ENCODE measurements around the gene CHPF2.

CHPF2 gene, protein sequence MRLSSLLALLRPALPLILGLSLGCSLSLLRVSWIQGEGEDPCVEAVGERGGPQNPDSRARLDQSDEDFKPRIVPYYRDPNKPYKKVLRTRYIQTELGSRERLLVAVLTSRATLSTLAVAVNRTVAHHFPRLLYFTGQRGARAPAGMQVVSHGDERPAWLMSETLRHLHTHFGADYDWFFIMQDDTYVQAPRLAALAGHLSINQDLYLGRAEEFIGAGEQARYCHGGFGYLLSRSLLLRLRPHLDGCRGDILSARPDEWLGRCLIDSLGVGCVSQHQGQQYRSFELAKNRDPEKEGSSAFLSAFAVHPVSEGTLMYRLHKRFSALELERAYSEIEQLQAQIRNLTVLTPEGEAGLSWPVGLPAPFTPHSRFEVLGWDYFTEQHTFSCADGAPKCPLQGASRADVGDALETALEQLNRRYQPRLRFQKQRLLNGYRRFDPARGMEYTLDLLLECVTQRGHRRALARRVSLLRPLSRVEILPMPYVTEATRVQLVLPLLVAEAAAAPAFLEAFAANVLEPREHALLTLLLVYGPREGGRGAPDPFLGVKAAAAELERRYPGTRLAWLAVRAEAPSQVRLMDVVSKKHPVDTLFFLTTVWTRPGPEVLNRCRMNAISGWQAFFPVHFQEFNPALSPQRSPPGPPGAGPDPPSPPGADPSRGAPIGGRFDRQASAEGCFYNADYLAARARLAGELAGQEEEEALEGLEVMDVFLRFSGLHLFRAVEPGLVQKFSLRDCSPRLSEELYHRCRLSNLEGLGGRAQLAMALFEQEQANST

GRCh38 chr7:151232091-151232916 lies at the start of gene CHPF2:
CHPF2 (plus strand) TSS chr7:151232483; CDS start chr7:151234012, 1,529 bp downstream.
- DNase-seq (ENCODE audit: low read depth in 2 of 3, low spot score in 2 of 3) = peak; percentile 81 to 90 (median 86)

DNA sequence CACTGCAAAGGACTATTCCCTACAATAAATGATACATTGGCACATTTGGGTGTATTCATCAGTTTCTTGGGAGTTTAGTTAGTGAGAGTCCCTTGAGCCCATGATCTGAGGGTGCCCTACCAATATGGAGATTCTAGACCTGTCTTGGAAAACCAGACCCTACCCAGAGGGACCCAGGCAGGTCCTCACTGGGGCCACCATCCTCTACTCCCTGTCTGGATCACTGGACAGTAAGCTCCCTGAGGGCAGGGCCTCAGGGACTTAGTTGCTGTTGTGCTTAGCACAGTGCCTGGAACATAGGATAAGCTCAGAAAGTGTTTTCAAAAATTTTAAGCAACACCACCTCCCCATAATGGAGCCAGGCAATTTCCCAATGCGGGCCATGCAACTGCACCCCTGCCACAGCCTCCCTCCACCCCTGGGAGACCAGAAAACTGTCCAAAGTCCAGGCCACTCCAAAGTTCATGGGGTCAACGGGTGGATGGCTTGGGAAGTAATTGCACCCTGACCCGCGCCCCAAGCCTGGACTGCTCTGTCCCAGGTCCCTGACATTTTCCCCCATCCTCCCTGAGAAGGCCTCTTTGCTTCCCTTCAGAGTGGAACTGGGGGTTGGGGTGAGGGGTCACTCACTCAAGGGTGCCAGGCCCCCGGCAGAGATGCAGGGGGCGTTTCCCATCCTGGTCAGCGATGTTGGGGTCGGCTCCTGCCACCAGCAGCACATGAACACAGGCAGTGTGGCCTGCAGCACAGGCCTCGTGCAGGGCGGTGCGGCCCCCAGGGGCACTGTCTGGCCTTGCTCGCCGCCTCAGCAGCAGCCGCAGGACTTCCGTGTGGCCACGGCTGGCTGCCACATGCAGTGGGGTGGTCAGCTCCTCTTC lies 46.3 kb upstream of the CHPF2 start:
- DNase-seq (ENCODE audit: low read depth in 2 of 3, low spot score in 2 of 3) = no peak

GRCh38 chr7:151186640-151187408 lies 45.5 kb upstream of the CHPF2 start, which contains the start of gene ASB10:
ASB10 (minus strand) TSS chr7:151187250; CDS start chr7:151187130, 120 bp downstream.
- DNase-seq (ENCODE audit: low read depth in 2 of 3, low spot score in 2 of 3) = no peak

DNA sequence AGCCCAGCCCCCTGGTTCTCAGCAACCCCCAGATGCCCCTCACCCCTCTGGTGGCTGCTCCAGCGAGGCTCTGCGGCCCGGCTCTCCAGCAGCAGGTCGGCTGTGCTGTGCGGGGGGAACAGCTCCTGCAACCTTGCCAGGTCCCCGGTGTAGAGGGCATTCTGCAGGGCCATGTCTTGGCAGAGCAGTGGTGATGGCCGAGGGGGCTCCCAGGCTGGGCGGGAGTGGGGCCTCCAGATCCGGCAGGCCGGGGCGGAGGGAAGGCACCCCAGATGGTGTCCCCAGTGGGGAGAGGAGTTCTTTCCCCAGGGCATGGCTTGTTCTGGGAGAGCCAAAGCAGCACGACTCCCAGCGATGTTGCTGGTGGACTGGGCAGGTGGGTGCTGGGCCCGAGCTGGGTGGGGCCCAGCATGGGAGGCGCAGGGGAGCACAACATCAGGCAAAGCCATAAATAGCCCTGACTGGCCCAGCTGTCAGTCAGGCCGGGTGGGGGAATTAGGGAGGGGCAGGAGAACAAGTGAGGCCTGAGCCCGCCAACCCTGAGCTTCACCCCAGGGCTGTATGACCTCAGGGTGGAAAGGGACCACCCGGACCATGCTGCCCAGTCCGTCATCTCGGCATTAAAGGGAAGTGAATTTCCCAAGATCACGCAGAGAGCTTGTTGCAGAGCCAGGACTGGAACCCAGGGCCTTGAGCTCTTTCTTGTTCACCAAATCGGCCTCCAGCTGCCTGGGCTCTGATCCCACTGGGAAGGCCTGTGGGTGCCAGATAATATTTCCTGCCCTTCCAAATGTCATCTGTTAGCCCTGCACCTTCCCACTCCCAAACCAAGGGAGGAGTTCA lies 44.7 kb upstream of the CHPF2 start:
- no peak for DNase-seq (ENCODE audit: low read depth in 2 of 3, low spot score in 2 of 3)

GRCh38 chr7:151188252-151188542 lies 44.1 kb upstream of the CHPF2 start:
- DNase-seq (ENCODE audit: low read depth in 2 of 3, low spot score in 2 of 3) = no peak

GRCh38 chr7:151189038-151189437 lies 43.2 kb upstream of the CHPF2 start:
- no peak for DNase-seq (ENCODE audit: low read depth in 2 of 3, low spot score in 2 of 3)

DNA sequence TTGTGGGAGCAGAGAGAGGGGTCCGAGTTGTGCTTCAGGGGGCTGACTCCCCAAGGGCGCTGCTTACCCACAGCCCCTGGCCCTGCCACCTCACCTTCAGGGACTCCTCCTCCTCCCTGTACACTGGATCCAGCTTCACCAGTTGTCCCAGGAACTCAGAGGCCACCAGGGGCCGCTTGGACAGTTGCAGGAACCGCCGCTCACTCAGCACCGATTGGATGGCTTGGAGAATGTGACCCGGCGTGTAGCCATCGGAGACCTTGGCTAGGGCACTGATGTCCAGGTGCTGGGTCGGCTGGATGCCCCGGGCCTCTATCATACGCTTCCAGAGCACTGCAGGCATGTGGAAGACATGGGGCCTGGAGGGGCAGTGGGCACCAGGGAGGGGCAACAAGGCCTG lies 40.7 kb upstream of the CHPF2 start:
- no peak for DNase-seq (ENCODE audit: low read depth in 2 of 3, low spot score in 2 of 3)

- no peak for DNase-seq (ENCODE audit: low read depth in 2 of 3, low spot score in 2 of 3)
Measured at GRCh38 chr7:151192002-151192539, 40.2 kb upstream of the CHPF2 start.

GRCh38 chr7:151193203-151193978 lies 38.9 kb upstream of the CHPF2 start:
- DNase-seq (ENCODE audit: low read depth in 2 of 3, low spot score in 2 of 3) = no peak

DNA sequence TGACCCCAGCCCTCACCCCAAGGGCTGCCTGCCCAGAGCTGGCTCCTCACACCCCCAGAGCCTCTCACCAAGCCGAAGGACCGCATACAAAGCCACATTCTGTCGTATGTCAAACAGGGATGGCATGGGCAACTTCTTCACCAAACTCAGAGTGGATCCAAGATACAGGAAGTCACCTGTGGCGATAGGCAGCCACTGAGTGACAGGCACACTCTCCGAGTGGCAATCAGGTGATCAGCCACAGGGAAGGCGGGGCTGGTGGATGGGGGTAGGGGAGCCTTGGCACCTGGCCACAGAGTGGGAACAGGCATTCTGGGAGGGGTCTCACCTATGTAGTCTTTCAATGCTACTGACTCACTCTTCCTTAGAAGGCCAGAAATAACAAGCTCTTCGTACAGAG lies 38.1 kb upstream of the CHPF2 start:
- no peak for DNase-seq (ENCODE audit: low read depth in 2 of 3, low spot score in 2 of 3)

GRCh38 chr7:151195616-151196450 lies 36.5 kb upstream of the CHPF2 start:
- no peak for DNase-seq (ENCODE audit: low read depth in 2 of 3, low spot score in 2 of 3)

GRCh38 chr7:151197932-151198331 lies 34.4 kb upstream of the CHPF2 start:
- DNase-seq (ENCODE audit: low read depth in 2 of 3, low spot score in 2 of 3) = no peak

- DNase-seq (ENCODE audit: low read depth in 2 of 3, low spot score in 2 of 3) = no peak
Measured at GRCh38 chr7:151198945-151199848, 33.1 kb upstream of the CHPF2 start.

- DNase-seq (ENCODE audit: low read depth in 2 of 3, low spot score in 2 of 3) = no peak
Measured at GRCh38 chr7:151201344-151201743, 30.9 kb upstream of the CHPF2 start.

DNA sequence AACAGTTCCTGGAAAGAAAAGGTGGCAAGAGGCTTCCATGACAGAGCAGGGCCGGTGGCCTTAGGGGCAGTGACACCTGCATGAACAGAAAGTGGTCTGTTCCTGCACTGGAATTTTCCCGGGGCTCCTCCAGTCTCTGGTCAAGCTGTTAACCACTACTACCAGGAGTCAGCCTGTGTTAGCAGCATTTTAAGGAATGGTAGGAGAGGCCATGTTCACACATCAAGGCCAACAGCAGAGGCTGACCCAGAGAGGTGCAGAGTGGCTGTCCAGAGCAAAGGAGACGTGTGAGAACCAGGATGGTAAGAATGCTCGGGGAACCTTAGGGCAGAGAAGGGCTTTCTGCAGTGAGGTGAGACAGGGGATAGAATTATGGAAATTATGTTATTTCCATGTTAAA lies 30.5 kb upstream of the CHPF2 start:
- no peak for DNase-seq (ENCODE audit: low read depth in 2 of 3, low spot score in 2 of 3)

- no peak for DNase-seq (ENCODE audit: low read depth in 2 of 3, low spot score in 2 of 3)
Measured at GRCh38 chr7:151202836-151203235, 29.4 kb upstream of the CHPF2 start.

All from activated CD8-positive, alpha-beta memory T cell treated with anti-CD3 and anti-CD28 coated beads for 48 hours (primary cell).